Activated B cell treated with CpG ODN at 0.5 μM for 24 hours (primary cell): ENCODE results near the gene MRPL14. TPM values are rescaled to one million over a fixed set of nuclear protein-coding genes. Genes with fewer than 3 reads are reported as not detected.
A peak's percentile ranks its signal among the peaks of the same experiment; 100 is the strongest.

Experiments
- ATAC-seq: fragments of 200-7000 bp; cut with Tn5 transposase; one replicate; pipeline ENCODE4 v1.10.0; 2021; ENCODE audit warnings: low read depth, mild to moderate bottlenecking, moderate library complexity
- CTCF ChIA-PET: fragments of 350-600 bp; sonication (Branson Sonifier 250); formaldehyde crosslinking; loops from one replicate; lab custom pipeline; 2021; ENCODE audit warnings: antibody characterized with exemption; lab: Charles Lee
- POLR2A ChIA-PET: fragments of 350-600 bp; sonication (Branson Sonifier 250); formaldehyde crosslinking; loops from one replicate; lab custom pipeline; 2021; ENCODE audit warnings: antibody characterized with exemption; lab: Charles Lee
- DNase-seq: peaks from one replicate; pipeline ENCODE4 v3.0.0; 2022
- H3K27ac Mint-ChIP-seq: one replicate; pipeline ENCODE4 v1.8.0; 2020; ENCODE audit warnings: mixed read lengths
- H3K27me3 Mint-ChIP-seq: one replicate; pipeline ENCODE4 v1.8.0; 2021; ENCODE audit warnings: mixed read lengths
- H3K36me3 Mint-ChIP-seq: one replicate; pipeline ENCODE4 v1.8.0; 2021; ENCODE audit warnings: low read depth, mixed read lengths
- H3K4me1 Mint-ChIP-seq: one replicate; pipeline ENCODE4 v1.8.0; 2021; ENCODE audit warnings: mixed read lengths
- H3K4me3 Mint-ChIP-seq: one replicate; pipeline ENCODE4 v1.8.0; 2020; ENCODE audit warnings: mild to moderate bottlenecking, mixed read lengths
- H3K9me3 Mint-ChIP-seq: one replicate; pipeline ENCODE4 v1.8.0; 2020; ENCODE audit warnings: mixed read lengths
- intact Hi-C: fragments of 100-400 bp; cut with micrococcal nuclease; formaldehyde crosslinking; loops from one replicate; pipeline ENCODE4 v1.15.1; 2024
- total RNA-seq: library from RNA; stranded (reverse); gene quantifications from 2 replicates; pipeline ENCODE4 v1.2.3, GENCODE V29; 2022
- TF ChIP-seq, protein P1 (sequence below): fragments of 200-600 bp; IDR thresholded peaks from one replicate; pipeline ENCODE4 v1.8.0; 2022; ENCODE audit warnings: antibody characterized with exemption, mild to moderate bottlenecking

Gene MRPL14
- total RNA-seq, 1 donor from 2014 or later: 45.5 TPM

DNA sequence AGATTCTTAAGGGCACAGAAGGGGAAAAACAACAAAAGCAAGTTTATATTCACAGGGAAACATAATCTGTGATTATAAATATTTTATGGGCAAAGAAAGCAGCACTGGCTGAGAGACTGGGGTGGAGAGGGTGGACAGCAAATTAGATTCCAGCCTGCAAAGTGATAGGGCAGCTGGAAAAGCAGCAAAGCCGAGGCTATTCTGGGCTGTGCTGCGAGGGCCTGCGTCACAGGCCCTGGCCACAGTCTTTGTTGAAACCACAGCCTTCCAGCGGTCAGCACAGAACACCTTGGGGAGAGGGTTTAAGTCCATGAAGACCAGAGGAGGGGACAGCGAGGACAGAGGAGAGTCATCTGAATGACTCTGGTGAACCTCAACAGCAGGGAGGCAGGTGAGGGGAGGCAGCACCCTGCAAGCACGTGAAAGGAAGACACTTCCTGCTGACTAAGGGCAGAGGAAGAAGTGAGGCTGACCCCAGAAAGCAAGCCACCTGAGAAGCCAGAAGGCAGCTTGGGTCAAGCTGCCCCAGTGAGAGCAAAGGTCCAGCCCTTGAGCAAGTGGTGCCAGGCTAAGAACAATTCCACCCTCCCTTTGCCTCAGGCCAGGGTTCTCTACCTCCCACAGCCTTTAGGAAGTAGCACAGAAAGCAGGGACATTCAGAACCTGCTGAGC is 17.1 kb downstream of the MRPL14 start:
- DNase-seq (no peak), ATAC-seq (no peak)
- intact Hi-C loops: no loop called here
- Mint-ChIP-seq H3K36me3 (peaks cover 75% of the 10 kb centered on the region), H3K27ac (no peak overlapping the region), H3K27me3 (no peaks in the 10 kb centered on the region), H3K4me1 (peaks cover 2% of the 10 kb centered on the region), H3K9me3 (no peaks in the 10 kb centered on the region), H3K4me3 (no peak overlapping the region)
- POLR2A ChIA-PET: interaction anchor here (0.5 kb wide), 1 partner anchor 165 kb away, joined by 3 read pairs; no protein-coding TSS in a partner anchor
- TF ChIP-seq, protein P1, sequence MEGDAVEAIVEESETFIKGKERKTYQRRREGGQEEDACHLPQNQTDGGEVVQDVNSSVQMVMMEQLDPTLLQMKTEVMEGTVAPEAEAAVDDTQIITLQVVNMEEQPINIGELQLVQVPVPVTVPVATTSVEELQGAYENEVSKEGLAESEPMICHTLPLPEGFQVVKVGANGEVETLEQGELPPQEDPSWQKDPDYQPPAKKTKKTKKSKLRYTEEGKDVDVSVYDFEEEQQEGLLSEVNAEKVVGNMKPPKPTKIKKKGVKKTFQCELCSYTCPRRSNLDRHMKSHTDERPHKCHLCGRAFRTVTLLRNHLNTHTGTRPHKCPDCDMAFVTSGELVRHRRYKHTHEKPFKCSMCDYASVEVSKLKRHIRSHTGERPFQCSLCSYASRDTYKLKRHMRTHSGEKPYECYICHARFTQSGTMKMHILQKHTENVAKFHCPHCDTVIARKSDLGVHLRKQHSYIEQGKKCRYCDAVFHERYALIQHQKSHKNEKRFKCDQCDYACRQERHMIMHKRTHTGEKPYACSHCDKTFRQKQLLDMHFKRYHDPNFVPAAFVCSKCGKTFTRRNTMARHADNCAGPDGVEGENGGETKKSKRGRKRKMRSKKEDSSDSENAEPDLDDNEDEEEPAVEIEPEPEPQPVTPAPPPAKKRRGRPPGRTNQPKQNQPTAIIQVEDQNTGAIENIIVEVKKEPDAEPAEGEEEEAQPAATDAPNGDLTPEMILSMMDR: no peak
- CTCF ChIA-PET: interaction anchor here (1.6 kb wide), 1 partner anchor 10 kb away, joined by 4 read pairs; no protein-coding TSS in a partner anchor

DNA sequence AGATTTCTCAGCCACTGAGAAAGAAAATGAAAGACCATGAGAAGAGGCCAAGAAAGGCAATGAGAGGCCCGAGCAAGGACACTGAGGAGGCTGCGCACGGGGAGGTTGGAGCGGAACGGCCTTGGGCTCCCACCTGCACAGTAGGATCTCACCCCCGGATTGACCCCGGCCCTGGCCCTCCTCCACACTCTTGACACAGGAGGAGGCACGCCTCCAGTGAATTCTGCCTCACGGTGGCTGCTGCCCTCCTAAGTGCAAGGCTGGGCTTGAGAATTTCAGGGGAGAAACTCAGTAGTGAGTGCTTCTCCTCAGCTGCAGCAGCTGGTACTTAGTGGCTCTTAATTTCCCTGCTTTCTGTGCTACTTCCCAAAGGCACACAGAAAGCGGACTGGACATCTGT is 18.0 kb downstream of the MRPL14 start:
- Mint-ChIP-seq H3K4me3 (no peak overlapping the region), H3K9me3 (no peaks in the 10 kb centered on the region), H3K27ac (no peak overlapping the region), H3K36me3 (peaks cover 75% of the 10 kb centered on the region), H3K27me3 (no peaks in the 10 kb centered on the region), H3K4me1 (peaks cover 2% of the 10 kb centered on the region)
- DNase-seq: no peak
- no peak for ATAC-seq
- ChIA-PET CTCF (interaction anchor here (1.0 kb wide), 1 partner anchor 31 kb away, joined by 3 read pairs; no protein-coding TSS in a partner anchor), POLR2A (interaction anchor here (0.6 kb wide), 1 partner anchor 8 kb away, joined by 3 read pairs; no protein-coding TSS in a partner anchor)
- intact Hi-C loops: no loop called here
- TF ChIP-seq, protein P1: no peak

DNA sequence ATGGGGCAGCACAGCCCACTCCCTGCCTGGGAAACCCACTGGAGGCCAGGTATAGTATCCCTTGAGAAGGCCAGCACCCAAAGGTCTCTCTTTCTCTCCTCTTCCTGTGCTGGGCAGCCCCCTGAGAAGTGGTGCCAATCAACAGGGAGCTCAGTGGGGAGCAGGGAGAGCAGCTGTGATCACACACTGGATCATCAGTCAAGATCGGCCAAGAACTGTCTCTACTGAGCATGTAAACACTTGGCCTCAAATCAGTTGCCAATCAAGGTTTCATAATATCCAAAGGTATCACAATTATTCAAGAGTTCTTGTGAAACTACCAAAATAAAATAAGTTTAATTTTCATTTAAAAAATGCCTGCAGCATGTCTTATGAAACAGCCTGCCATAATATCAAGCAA is 18.8 kb downstream of the MRPL14 start:
- no peaks in the 10 kb centered on the region for H3K27me3 Mint-ChIP-seq
- peaks cover 75% of the 10 kb centered on the region for H3K36me3 Mint-ChIP-seq
- ChIA-PET POLR2A (interaction anchor here (0.6 kb wide), 1 partner anchor 7 kb away, joined by 3 read pairs; no protein-coding TSS in a partner anchor), CTCF (interaction anchor here (1.0 kb wide), 1 partner anchor 30 kb away, joined by 3 read pairs; no protein-coding TSS in a partner anchor)
- H3K27ac Mint-ChIP-seq: no peak overlapping the region
- peaks cover 2% of the 10 kb centered on the region for H3K4me1 Mint-ChIP-seq
- no peak for ATAC-seq
- intact Hi-C loops: no loop called here
- H3K4me3 Mint-ChIP-seq: no peak overlapping the region
- H3K9me3 Mint-ChIP-seq: no peaks in the 10 kb centered on the region
- no peak for DNase-seq
- TF ChIP-seq, protein P1: no peak

DNA sequence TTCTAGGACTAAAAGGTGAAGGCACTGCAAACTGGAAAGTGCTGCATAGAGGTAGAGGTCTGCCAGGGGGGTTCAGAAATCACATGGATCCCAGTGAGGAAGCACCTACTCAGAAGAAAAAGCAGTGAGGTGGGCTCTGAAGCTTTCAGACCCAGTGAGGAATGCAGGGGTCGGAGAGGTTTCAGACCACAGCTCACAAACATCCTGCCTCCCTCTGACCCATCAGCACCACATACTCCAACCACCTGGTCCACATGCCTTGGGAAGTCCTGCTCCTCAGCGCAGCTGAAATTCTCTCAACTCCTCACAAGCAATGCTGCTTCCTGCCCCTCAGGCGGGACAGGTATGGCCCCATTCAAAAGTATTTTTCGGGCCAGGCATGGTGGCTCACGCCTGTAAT is 20.2 kb downstream of the MRPL14 start:
- ChIA-PET POLR2A (no interaction called here), CTCF (no interaction called here)
- intact Hi-C loops: no loop called here
- Mint-ChIP-seq H3K27ac (peak overlapping the region; percentile 12), H3K36me3 (peaks cover 75% of the 10 kb centered on the region), H3K27me3 (no peaks in the 10 kb centered on the region), H3K4me1 (no peaks in the 10 kb centered on the region), H3K4me3 (no peak overlapping the region), H3K9me3 (no peaks in the 10 kb centered on the region)
- TF ChIP-seq, protein P1: no peak
- DNase-seq (no peak), ATAC-seq (no peak)

DNA sequence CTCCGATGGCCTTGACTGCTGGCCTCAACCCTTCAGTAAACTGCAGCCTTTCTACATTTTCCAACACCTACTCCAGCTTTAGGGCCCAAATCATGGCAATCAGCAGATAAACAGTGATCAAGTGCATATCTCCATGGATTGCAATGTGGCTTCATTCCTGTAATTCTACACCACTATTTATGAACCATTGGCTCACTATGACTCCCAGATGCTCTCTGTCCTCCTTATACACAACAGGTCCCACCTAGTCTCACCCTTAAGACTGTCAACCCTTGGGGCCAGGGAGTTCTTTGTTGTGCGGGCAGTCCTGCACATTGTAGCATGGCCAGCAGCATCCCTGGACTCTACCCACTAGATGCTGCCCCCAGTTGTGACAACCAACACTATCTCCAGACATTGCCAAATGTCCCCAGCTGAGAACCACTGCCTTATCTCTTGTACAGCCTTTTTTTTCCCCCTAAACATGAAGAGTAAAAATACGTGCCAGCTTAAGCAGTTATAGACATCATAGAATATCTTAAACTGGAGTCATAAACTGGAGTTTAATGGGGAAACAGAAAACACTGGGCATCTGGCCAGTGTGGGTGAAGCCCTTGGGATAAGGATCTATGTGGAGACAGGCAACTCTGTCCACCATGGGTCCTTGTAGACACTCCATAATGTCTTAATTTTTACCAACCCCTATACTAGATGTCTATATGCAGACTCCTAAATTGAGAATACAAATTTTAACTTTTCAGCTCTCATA is 21.1 kb downstream of the MRPL14 start:
- POLR2A ChIA-PET: no interaction called here
- CTCF ChIA-PET: no interaction called here
- TF ChIP-seq, protein P1: no peak
- ATAC-seq (no peak), DNase-seq (no peak)
- Mint-ChIP-seq H3K27ac (no peak overlapping the region), H3K9me3 (no peaks in the 10 kb centered on the region), H3K4me3 (no peak overlapping the region), H3K27me3 (no peaks in the 10 kb centered on the region), H3K36me3 (peaks cover 73% of the 10 kb centered on the region), H3K4me1 (no peaks in the 10 kb centered on the region)
- intact Hi-C loops: no loop called here
